HG03558 (cell line): Measurements from ENCODE around the gene SP3.

ENCODE experiments used
- ATAC-seq: cut with Tn5 transposase; IDR thresholded peaks from one replicate; pipeline ENCODE4 v1.9.1; 2021; ENCODE audit warnings: moderate number of reproducible peaks; ENCODE audit not compliant: unreplicated experiment; ENCODE audit errors: extremely low read depth

SP3 gene

DNA sequence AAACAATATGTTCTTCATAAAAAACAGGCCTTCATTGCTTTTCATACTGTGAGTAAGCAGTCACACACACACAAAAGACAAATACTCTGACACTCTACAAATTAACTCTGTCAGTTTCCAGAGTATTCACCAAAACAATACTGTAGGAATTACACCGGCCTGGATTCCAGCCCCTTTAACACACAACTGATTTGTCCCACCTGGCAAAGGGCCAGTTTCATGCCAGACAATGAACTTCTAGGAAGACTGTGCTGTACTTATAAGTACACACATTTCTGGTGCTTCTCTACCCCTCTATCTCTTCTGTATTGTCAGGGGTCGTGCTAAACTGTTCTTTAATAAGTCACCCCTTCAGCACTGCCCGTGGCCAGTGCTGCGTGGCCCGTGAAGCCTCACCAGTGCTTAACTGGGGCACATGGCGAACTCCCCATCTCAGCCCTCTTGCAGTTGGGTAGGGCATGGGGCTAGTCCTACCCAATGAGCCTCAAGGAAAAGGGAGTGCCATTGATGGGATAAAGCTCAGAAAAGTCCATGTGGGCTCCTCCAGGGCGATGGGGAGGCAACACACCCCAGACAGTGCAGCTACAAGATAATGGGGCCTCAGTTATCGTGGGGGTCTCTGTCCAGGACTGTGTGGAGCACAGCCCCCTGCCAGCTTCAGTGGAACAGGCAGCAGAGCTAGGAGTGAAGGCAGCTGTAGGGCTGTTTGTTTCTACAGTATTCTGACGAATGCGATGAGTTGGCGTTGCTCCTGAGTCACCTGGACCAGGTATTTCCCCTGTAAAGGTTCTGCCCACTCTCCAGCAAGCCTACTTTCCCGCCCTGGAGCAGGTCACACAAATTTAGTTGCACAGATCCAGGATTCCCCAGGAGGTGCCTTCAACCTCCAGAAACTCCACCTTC lies 99.0 kb downstream of the SP3 start:
- no peak for ATAC-seq

DNA sequence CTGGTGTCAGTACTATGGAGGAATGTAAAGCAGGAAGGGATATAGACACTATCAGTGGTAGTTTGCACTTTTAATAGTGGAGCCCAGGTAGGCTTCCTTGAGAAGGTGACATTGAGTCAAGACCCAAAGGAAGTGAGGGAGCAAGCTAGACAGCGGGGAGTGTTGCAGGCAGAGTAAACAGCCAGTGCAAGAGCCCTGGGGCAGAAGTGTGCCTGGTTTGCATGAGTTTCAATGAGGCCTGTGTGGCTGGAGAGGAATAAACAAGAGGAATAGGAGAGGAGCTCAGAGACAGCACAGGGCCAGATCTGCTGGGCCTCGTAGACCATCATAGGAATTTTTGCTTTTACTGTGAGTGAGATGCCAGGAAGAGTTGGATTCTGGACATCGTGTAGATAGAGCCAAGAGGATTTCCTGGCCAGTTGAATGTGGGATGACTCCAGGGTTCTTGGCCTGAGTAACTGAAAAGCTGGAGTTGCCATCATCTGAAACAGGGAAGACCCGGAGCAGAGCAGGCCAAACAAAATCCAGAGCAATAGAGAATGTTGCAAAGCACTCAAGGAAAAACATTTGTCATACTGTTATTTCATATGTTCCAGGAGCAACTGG lies 102.5 kb downstream of the SP3 start:
- no peak for ATAC-seq

DNA sequence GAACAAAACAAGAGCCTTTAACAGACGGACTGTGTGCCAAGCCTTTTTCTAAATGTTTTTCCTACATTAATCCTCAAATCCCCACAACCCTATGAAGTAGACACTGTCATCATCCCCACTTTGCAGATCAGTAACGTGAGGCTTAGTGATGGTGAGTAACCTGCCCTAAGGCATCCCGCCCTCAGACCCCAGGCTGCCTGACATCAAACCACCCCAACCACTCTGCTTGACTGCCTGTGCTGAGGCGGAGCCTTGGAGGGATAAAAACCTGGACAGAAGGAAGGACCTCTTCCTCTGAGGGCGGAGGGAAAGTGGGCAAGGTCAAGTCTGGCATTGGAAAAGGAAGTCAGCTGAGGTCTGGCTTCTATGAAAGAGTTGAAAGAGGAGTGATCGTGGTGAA lies 104.6 kb downstream of the SP3 start:
- no peak for ATAC-seq

DNA sequence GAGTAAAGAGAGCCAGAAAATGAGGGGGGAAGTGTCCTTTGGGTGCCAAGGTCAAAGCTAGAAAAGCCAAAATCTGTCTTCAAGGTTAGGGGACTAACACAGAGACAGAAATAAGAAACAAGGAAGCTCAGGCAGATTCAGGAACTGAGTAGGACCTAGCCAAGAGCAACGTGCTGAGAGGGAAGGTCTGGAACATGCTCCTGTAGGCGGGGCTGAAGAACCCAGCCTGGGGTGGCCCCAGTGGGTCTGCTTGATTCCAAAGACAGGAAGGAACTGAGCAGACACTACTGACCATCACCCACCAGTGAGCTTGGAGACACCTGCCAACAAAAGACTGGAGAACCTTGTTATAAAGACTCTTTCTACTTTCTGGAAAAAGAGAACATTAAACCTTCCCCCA lies 105.1 kb downstream of the SP3 start:
- ATAC-seq, result no peak

DNA sequence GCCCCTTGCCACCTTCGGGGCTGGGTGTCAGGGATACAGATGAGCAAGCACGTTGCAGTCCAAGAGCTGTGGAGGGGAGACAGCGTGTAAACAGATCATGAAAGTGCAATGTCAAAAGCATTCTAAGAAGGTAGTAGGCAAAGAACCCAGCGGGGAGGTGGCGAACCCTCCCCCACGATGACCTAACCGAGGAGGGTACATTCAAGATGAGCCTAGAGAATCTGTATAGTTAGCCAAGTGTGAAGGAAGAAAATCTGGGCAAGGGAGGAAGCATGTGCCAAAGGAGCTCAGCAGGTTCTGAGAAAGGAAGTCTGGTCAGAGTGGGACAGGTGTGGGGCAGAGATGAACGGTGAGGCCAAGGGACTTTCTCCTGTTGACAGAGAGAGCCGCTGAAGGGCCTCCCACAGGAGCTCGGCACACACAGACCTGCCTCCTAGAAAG lies 106.9 kb downstream of the SP3 start:
- ATAC-seq, result no peak
